Liver (tissue), 9 donors: ENCODE results near the gene CLDN5. TPM values are rescaled to one million over a fixed set of nuclear protein-coding genes. Genes with fewer than 3 reads are reported as not detected.

Experiments used
- DNase-seq: peaks from one replicate; pipeline ENCODE4 v3.0.0-alpha.2; 2017; ENCODE audit warnings: low spot score
- H3K27ac ChIP-seq, 2 donors: one replicate each; pipeline ENCODE4 v1.7.0; 2013; ENCODE audit warnings: inconsistent platforms in 2 of 2, low read length in 2 of 2, control low read depth in 1 of 2, low read depth in 1 of 2, mild to moderate bottlenecking in 1 of 2
- H3K27me3 ChIP-seq, 4 donors: one replicate each; pipeline versions ENCODE4 v1.6.1 to v1.7.0; 2013; ENCODE audit warnings: low read length in 3 of 4, inconsistent platforms in 1 of 4, mild to moderate bottlenecking in 1 of 4, moderate library complexity in 1 of 4; ENCODE audit not compliant: control insufficient read depth in 4 of 4, insufficient read depth in 4 of 4
- H3K36me3 ChIP-seq, 4 donors: one replicate each; pipeline versions ENCODE4 v1.6.1 to v1.7.0; 2013; ENCODE audit warnings: low read length in 3 of 4, mild to moderate bottlenecking in 3 of 4, low read depth in 1 of 4, moderate library complexity in 1 of 4; ENCODE audit not compliant: control insufficient read depth in 4 of 4, insufficient read depth in 3 of 4
- H3K4me1 ChIP-seq, 4 donors: one replicate each; pipeline versions ENCODE4 v1.6.1 to v1.7.0; 2013; ENCODE audit warnings: low read length in 3 of 4, mild to moderate bottlenecking in 3 of 4, moderate library complexity in 1 of 4; ENCODE audit not compliant: control insufficient read depth in 4 of 4, insufficient read depth in 4 of 4
- H3K4me3 ChIP-seq, 3 donors: one replicate each; pipeline versions ENCODE4 v1.6.1 to v1.7.0; 2013; ENCODE audit warnings: low read length in 3 of 3, control low read depth in 1 of 3, low read depth in 1 of 3, mild to moderate bottlenecking in 1 of 3
- H3K9ac ChIP-seq, 2 donors: one replicate each; pipeline ENCODE4 v1.7.0; 2013; ENCODE audit warnings: low read length in 2 of 2, mild to moderate bottlenecking in 2 of 2, moderate library complexity in 2 of 2, control low read depth in 1 of 2, low read depth in 1 of 2
- H3K9me3 ChIP-seq, 4 donors: one replicate each; pipeline versions ENCODE4 v1.6.1 to v1.7.0; 2013; ENCODE audit warnings: low read length in 3 of 4; ENCODE audit not compliant: control insufficient read depth in 4 of 4
- EGR1 ChIP-seq, 2 donors: IDR thresholded peaks; 2 replicates each; pipeline ENCODE4 v1.6.1; 2016 to 2018; ENCODE audit warnings: antibody characterized with exemption in 2 of 2, low read depth in 2 of 2
- FOXA1 ChIP-seq: IDR thresholded peaks from 2 replicates; pipeline ENCODE4 v1.6.1; 2016; ENCODE audit warnings: antibody characterized with exemption
- FOXA2 ChIP-seq: IDR thresholded peaks from 2 replicates; pipeline ENCODE4 v1.6.1; 2016; ENCODE audit warnings: antibody characterized with exemption
- GABPA ChIP-seq, 2 donors: IDR thresholded peaks in 1 of 2; conservative IDR thresholded peaks in 1 of 2; 2 replicates each; pipeline ENCODE4 v1.6.1; 2016; ENCODE audit warnings: antibody characterized with exemption in 2 of 2, mild to moderate bottlenecking in 1 of 2, moderate library complexity in 1 of 2
- HNF4A ChIP-seq, 2 donors: conservative IDR thresholded peaks; 2 replicates each; pipeline ENCODE4 v1.6.1; 2016; ENCODE audit warnings: antibody characterized with exemption in 2 of 2, mild to moderate bottlenecking in 2 of 2
- HNF4G ChIP-seq: IDR thresholded peaks from 2 replicates; pipeline ENCODE4 v1.6.1; 2016; ENCODE audit warnings: antibody characterized with exemption
- JUND ChIP-seq, 2 donors: IDR thresholded peaks; 2 replicates each; pipeline ENCODE4 v1.6.1; 2016; ENCODE audit warnings: antibody characterized with exemption in 2 of 2
- NR2F2 ChIP-seq: IDR thresholded peaks from 2 replicates; pipeline ENCODE4 v1.6.1; 2016; ENCODE audit warnings: antibody characterized with exemption
- RAD21 ChIP-seq, 2 donors: IDR thresholded peaks; 2 replicates each; pipeline ENCODE4 v1.6.1; 2016; ENCODE audit warnings: antibody characterized with exemption in 2 of 2, mild to moderate bottlenecking in 2 of 2
- RXRA ChIP-seq, 2 donors: IDR thresholded peaks; 2 replicates each; pipeline ENCODE4 v1.6.1; 2017 to 2018; ENCODE audit warnings: antibody characterized with exemption in 2 of 2, mild to moderate bottlenecking in 1 of 2
- SP1 ChIP-seq: IDR thresholded peaks from 2 replicates; pipeline ENCODE4 v1.6.1; 2018; ENCODE audit warnings: antibody characterized with exemption, mild to moderate bottlenecking
- TAF1 ChIP-seq: conservative IDR thresholded peaks from 2 replicates; pipeline ENCODE4 v1.6.1; 2016; ENCODE audit warnings: antibody characterized with exemption, mild to moderate bottlenecking
- YY1 ChIP-seq: IDR thresholded peaks from 2 replicates; pipeline ENCODE4 v1.6.1; 2016; ENCODE audit warnings: antibody characterized with exemption, mild to moderate bottlenecking
- WGBS: extraction: QIAGEN DNeasy Blood & Tissue Kit; methylation state at CpG from one replicate; pipeline ENCODE4 v1.1.7; 2013; 5-methylcytosine and 5-hydroxymethylcytosine counted together
- polyA plus RNA-seq, 2 donors: library from polyadenylated mRNA; stranded (reverse) in 1 of 2; unstranded in 1 of 2; fragments of 200-250 nt in 1 of 2; fragments of >200 nt in 1 of 2; fragmentation: Nextera tagmentation in 1 of 2; extraction: Ambion mirVana in 1 of 2; gene quantifications; one replicate each; pipeline versions ENCODE4 v1.2.1 to v1.2.3, GENCODE V29; 2013 to 2015
- total RNA-seq, 2 donors: library from RNA; depleted of rRNA; stranded (reverse); fragments of >200 nt; gene quantifications; one replicate each; pipeline ENCODE4 v1.2.3, GENCODE V29; 2014
- TF ChIP-seq, protein P1 (sequence below): IDR thresholded peaks from 2 replicates; pipeline ENCODE4 v1.6.1; 2016; ENCODE audit warnings: antibody characterized with exemption
- TF ChIP-seq, protein P2 (sequence below): fragments of 150-350 bp; IDR thresholded peaks from 2 replicates; pipeline ENCODE4 v1.5.1; 2017; ENCODE audit warnings: improper control_type of control experiment, low read depth, low read length; ENCODE audit not compliant: missing input control
- TF ChIP-seq, protein P3 (sequence below): IDR thresholded peaks from 2 replicates; pipeline ENCODE4 v1.6.1; 2016; ENCODE audit warnings: antibody characterized with exemption
- TF ChIP-seq, protein P4 (sequence below): IDR thresholded peaks from 2 replicates; pipeline ENCODE4 v1.6.1; 2016; ENCODE audit warnings: antibody characterized with exemption
- TF ChIP-seq, protein P5 (sequence below): IDR thresholded peaks from 2 replicates; pipeline ENCODE4 v1.6.1; 2016; ENCODE audit warnings: antibody characterized with exemption, mild to moderate bottlenecking
- donor health status: healthy.
- donor health status: healthy.
- donor health status: healthy.
- donor health status: healthy.
- donor health status: healthy.

Gene CLDN5
- total and polyA plus RNA-seq, 4 donors = 15.6 to 31.5 (median 22.4) TPM

DNA sequence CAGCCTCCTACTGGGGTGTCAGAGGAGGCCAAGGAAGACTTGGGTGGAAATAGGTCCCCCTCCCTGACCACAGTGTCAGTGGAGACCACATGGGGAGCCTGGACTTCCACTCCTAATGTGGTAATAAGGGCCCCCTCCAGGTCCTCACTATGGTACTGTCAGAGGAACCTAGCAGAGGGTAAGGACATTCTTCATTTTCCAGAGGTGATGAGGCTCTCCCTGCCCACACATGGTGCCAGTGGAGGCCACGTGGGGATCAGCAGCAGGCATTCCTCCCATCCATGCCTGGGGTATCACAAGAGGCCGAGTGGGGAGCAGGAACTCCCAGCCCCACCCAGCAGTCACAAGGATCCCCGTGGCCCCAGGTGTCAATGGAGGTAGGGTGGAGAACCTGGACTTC, 6.5 kb upstream of the CLDN5 start:
- WGBS = 67% methylated on average over 3 of the region's 3 CpGs
- no peak for TF ChIP-seq FOXA1
- TF ChIP-seq, protein P1, sequence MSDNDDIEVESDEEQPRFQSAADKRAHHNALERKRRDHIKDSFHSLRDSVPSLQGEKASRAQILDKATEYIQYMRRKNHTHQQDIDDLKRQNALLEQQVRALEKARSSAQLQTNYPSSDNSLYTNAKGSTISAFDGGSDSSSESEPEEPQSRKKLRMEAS = no peak
- no peak for TF ChIP-seq RAD21 (IDR thresholded peaks at IDR 0.05)
- TF ChIP-seq EGR1 (IDR thresholded peaks at IDR 0.05; ENCODE audit: low read depth in 2 of 2) = no peak
- no peak for TF ChIP-seq NR2F2
- no peak for TF ChIP-seq YY1
- TF ChIP-seq HNF4A (conservative IDR thresholded peaks at IDR 0.05) = no peak
- TF ChIP-seq JUND (IDR thresholded peaks at IDR 0.05) = no peak
- TF ChIP-seq TAF1 = no peak
- TF ChIP-seq FOXA2 = no peak
- TF ChIP-seq, protein P2, sequence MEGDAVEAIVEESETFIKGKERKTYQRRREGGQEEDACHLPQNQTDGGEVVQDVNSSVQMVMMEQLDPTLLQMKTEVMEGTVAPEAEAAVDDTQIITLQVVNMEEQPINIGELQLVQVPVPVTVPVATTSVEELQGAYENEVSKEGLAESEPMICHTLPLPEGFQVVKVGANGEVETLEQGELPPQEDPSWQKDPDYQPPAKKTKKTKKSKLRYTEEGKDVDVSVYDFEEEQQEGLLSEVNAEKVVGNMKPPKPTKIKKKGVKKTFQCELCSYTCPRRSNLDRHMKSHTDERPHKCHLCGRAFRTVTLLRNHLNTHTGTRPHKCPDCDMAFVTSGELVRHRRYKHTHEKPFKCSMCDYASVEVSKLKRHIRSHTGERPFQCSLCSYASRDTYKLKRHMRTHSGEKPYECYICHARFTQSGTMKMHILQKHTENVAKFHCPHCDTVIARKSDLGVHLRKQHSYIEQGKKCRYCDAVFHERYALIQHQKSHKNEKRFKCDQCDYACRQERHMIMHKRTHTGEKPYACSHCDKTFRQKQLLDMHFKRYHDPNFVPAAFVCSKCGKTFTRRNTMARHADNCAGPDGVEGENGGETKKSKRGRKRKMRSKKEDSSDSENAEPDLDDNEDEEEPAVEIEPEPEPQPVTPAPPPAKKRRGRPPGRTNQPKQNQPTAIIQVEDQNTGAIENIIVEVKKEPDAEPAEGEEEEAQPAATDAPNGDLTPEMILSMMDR = no peak
- no peak for DNase-seq
- no peak overlapping the region for H3K9ac ChIP-seq
- H3K36me3 ChIP-seq = no peaks in the 10 kb centered on the region
- no peaks in the 10 kb centered on the region for H3K27me3 ChIP-seq
- H3K4me1 ChIP-seq = peaks cover 0 to 6% (median 0%) of the 10 kb centered on the region in 4 donors
- no peak overlapping the region for H3K4me3 ChIP-seq
- no peak overlapping the region for H3K27ac ChIP-seq
- no peaks in the 10 kb centered on the region for H3K9me3 ChIP-seq

DNA sequence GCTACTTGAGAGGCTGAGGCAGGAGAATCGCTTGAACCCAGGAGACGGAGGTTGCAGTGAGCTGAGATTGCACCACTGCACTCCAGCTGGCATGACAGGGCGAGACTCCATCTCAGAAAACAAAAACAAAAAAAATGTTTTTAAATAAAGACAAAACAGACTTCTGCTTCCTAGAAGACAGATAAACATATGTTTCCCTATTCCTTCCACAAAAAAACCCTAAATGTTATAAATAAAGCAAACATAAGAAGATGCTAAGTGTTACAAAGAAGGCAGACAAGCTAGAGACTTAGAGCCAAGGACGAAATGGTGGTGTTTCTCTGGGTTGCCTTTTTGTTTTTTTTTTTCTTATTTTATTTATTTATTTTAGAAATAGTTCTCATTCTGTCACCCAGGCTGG, 5.6 kb upstream of the CLDN5 start:
- Histone ChIP-seq H3K27ac (no peak overlapping the region), H3K36me3 (no peaks in the 10 kb centered on the region), H3K4me3 (no peak overlapping the region), H3K9me3 (no peaks in the 10 kb centered on the region), H3K27me3 (peaks cover 0 to 4% (median 0%) of the 10 kb centered on the region in 4 donors), H3K4me1 (peaks cover 0 to 6% (median 0%) of the 10 kb centered on the region in 4 donors), H3K9ac (no peak overlapping the region)
- no peak for DNase-seq
- WGBS = 84% methylated on average over 4 of the region's 4 CpGs
- TF ChIP-seq, protein P1 = no peak
- TF ChIP-seq HNF4G (no peak), RAD21 (IDR thresholded peaks at IDR 0.05) (no peak), TAF1 (no peak), FOXA2 (no peak), RXRA (IDR thresholded peaks at IDR 0.05) (no peak), SP1 (no peak), GABPA (IDR thresholded peaks at IDR 0.05 in 1 of 2, conservative IDR thresholded peaks at IDR 0.05 in 1 of 2) (no peak), YY1 (no peak), HNF4A (conservative IDR thresholded peaks at IDR 0.05) (no peak), EGR1 (IDR thresholded peaks at IDR 0.05; ENCODE audit: low read depth in 2 of 2) (no peak), NR2F2 (no peak), FOXA1 (no peak), JUND (IDR thresholded peaks at IDR 0.05) (no peak)
- TF ChIP-seq, protein P3, sequence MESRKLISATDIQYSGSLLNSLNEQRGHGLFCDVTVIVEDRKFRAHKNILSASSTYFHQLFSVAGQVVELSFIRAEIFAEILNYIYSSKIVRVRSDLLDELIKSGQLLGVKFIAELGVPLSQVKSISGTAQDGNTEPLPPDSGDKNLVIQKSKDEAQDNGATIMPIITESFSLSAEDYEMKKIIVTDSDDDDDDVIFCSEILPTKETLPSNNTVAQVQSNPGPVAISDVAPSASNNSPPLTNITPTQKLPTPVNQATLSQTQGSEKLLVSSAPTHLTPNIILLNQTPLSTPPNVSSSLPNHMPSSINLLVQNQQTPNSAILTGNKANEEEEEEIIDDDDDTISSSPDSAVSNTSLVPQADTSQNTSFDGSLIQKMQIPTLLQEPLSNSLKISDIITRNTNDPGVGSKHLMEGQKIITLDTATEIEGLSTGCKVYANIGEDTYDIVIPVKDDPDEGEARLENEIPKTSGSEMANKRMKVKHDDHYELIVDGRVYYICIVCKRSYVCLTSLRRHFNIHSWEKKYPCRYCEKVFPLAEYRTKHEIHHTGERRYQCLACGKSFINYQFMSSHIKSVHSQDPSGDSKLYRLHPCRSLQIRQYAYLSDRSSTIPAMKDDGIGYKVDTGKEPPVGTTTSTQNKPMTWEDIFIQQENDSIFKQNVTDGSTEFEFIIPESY = no peak
- TF ChIP-seq, protein P4, sequence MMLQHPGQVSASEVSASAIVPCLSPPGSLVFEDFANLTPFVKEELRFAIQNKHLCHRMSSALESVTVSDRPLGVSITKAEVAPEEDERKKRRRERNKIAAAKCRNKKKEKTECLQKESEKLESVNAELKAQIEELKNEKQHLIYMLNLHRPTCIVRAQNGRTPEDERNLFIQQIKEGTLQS = no peak
- TF ChIP-seq, protein P5, sequence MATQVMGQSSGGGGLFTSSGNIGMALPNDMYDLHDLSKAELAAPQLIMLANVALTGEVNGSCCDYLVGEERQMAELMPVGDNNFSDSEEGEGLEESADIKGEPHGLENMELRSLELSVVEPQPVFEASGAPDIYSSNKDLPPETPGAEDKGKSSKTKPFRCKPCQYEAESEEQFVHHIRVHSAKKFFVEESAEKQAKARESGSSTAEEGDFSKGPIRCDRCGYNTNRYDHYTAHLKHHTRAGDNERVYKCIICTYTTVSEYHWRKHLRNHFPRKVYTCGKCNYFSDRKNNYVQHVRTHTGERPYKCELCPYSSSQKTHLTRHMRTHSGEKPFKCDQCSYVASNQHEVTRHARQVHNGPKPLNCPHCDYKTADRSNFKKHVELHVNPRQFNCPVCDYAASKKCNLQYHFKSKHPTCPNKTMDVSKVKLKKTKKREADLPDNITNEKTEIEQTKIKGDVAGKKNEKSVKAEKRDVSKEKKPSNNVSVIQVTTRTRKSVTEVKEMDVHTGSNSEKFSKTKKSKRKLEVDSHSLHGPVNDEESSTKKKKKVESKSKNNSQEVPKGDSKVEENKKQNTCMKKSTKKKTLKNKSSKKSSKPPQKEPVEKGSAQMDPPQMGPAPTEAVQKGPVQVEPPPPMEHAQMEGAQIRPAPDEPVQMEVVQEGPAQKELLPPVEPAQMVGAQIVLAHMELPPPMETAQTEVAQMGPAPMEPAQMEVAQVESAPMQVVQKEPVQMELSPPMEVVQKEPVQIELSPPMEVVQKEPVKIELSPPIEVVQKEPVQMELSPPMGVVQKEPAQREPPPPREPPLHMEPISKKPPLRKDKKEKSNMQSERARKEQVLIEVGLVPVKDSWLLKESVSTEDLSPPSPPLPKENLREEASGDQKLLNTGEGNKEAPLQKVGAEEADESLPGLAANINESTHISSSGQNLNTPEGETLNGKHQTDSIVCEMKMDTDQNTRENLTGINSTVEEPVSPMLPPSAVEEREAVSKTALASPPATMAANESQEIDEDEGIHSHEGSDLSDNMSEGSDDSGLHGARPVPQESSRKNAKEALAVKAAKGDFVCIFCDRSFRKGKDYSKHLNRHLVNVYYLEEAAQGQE = no peak
- TF ChIP-seq, protein P2 = no peak
